Measurements from ENCODE around the gene OR52K1. TPM values are rescaled to one million over a fixed set of nuclear protein-coding genes. Genes with fewer than 3 reads are reported as not detected.

The OR52K1 gene
- polyA plus RNA-seq, 1 donor (not counting 4 experiments of a cell fraction or from before 2014, with no cell fraction given): not detected

DNA sequence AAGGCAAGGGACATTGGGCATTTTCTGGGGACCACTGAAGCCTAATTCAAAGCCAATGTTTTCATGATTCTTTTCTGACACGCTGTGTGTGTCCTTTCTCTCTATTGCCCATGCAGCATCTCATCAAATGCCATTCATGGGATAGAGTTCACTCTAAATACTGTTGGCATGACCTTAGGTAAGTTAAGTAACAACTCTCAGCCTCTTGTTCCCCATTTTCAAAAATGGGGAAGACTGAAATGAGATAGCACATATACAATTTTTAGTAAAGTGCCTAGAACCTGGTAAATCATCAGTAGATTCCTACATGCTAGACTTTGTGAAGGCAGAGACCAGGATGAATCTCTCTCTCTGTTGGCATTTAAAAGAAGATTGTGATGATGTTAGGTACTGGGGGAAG is 46.0 kb upstream of the OR52K1 start:
- dilution Hi-C loops (cut with MboI; ENCODE audit: extremely low pct_ligation_motif_present, low sequenced_read_pairs): no loop called here
- no peak for FAIRE-seq

DNA sequence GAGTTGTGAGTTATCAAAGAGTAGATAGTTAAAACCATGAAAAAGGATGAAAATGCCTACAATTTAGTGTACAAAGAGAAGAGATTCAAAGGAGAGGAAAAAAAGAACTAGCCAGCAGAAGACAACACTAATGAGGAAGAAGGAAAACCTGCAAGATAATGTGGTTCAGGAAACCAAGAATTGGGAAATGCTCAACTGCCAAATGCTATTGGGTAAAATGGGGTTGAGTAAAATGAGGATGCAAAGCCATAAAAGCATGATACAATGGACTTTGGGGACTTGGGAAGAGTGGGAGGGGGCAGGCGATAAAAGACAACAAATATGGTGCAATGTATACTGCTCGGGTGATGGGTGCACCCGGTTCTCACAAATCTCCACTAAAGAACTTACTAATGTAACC is 40.9 kb upstream of the OR52K1 start:
- no peaks in the 10 kb centered on the region for H3K9me3 ChIP-seq (ENCODE audit: control insufficient read depth, low read depth, low read length)
- no peak overlapping the region for H3K27ac ChIP-seq (ENCODE audit: control insufficient read depth, insufficient read depth, low read length)
- H2AFZ ChIP-seq (ENCODE audit: control insufficient read depth, low read length): no peak overlapping the region
- no peaks in the 10 kb centered on the region for H3K79me2 ChIP-seq (ENCODE audit: control insufficient read depth, insufficient read depth, low read length)
- TF ChIP-seq EZH2 (IDR thresholded peaks at IDR 0.05; ENCODE audit: low read length): no peak
- TF ChIP-seq, protein P1, sequence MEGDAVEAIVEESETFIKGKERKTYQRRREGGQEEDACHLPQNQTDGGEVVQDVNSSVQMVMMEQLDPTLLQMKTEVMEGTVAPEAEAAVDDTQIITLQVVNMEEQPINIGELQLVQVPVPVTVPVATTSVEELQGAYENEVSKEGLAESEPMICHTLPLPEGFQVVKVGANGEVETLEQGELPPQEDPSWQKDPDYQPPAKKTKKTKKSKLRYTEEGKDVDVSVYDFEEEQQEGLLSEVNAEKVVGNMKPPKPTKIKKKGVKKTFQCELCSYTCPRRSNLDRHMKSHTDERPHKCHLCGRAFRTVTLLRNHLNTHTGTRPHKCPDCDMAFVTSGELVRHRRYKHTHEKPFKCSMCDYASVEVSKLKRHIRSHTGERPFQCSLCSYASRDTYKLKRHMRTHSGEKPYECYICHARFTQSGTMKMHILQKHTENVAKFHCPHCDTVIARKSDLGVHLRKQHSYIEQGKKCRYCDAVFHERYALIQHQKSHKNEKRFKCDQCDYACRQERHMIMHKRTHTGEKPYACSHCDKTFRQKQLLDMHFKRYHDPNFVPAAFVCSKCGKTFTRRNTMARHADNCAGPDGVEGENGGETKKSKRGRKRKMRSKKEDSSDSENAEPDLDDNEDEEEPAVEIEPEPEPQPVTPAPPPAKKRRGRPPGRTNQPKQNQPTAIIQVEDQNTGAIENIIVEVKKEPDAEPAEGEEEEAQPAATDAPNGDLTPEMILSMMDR (optimal IDR thresholded peaks at IDR 0.05 in 1 of 3, IDR thresholded peaks at IDR 0.05 in 1 of 3, conservative IDR thresholded peaks at IDR 0.05 in 1 of 3; ENCODE audit: extremely low read depth in 1 of 3, insufficient read depth in 2 of 3, low read length in 3 of 3): no peak
- no peak for DNase-seq (ENCODE audit: low read depth, low spot score)
- H3K9me1 ChIP-seq (ENCODE audit: control insufficient read depth, extremely low read depth, insufficient read depth, low read length): no peaks in the 10 kb centered on the region
- no peak overlapping the region for H3K9ac ChIP-seq (ENCODE audit: control insufficient read depth, extremely low read depth, insufficient read depth, low read length)
- H3K36me3 ChIP-seq (ENCODE audit: control insufficient read depth in 2 of 2, extremely low read depth in 1 of 2, insufficient read depth in 2 of 2, low read length in 2 of 2): no peaks in the 10 kb centered on the region
- H4K20me1 ChIP-seq (ENCODE audit: control insufficient read depth, extremely low read depth, insufficient read depth, low read length): no peaks in the 10 kb centered on the region
- dilution Hi-C loops (cut with MboI; ENCODE audit: extremely low pct_ligation_motif_present, low sequenced_read_pairs): no loop called here
- H3K27me3 ChIP-seq (ENCODE audit: control insufficient read depth, extremely low read depth, insufficient read depth, low read length): no peaks in the 10 kb centered on the region
- H3K4me3 ChIP-seq (ENCODE audit: control insufficient read depth in 2 of 3, extremely low read depth in 1 of 3, insufficient read depth in 2 of 3, low read depth in 1 of 3, low read length in 3 of 3): no peak overlapping the region
- FAIRE-seq: no peak
- H3K4me1 ChIP-seq (ENCODE audit: control insufficient read depth, extremely low read depth, insufficient read depth, low read length): no peaks in the 10 kb centered on the region
- H3K4me2 ChIP-seq (ENCODE audit: control insufficient read depth, extremely low read depth, insufficient read depth, low read depth, low read length): no peak overlapping the region

More for the DNA sequence above, 46.0 kb upstream of the OR52K1 start:
- TF ChIP-seq, protein P1 (optimal IDR thresholded peaks at IDR 0.05 in 1 of 3, IDR thresholded peaks at IDR 0.05 in 1 of 3, conservative IDR thresholded peaks at IDR 0.05 in 1 of 3; ENCODE audit: extremely low read depth in 1 of 3, insufficient read depth in 2 of 3, low read length in 3 of 3): no peak
- TF ChIP-seq EZH2 (IDR thresholded peaks at IDR 0.05; ENCODE audit: low read length): no peak
- no peak overlapping the region for H3K9ac ChIP-seq (ENCODE audit: control insufficient read depth, extremely low read depth, insufficient read depth, low read length)
- no peaks in the 10 kb centered on the region for H3K9me1 ChIP-seq (ENCODE audit: control insufficient read depth, extremely low read depth, insufficient read depth, low read length)
- no peak overlapping the region for H3K4me2 ChIP-seq (ENCODE audit: control insufficient read depth, extremely low read depth, insufficient read depth, low read depth, low read length)
- no peaks in the 10 kb centered on the region for H3K4me1 ChIP-seq (ENCODE audit: control insufficient read depth, extremely low read depth, insufficient read depth, low read length)
- no peaks in the 10 kb centered on the region for H3K9me3 ChIP-seq (ENCODE audit: control insufficient read depth, low read depth, low read length)
- H4K20me1 ChIP-seq (ENCODE audit: control insufficient read depth, extremely low read depth, insufficient read depth, low read length): no peaks in the 10 kb centered on the region
- DNase-seq (ENCODE audit: low read depth, low spot score): no peak
- no peaks in the 10 kb centered on the region for H3K36me3 ChIP-seq (ENCODE audit: control insufficient read depth in 2 of 2, extremely low read depth in 1 of 2, insufficient read depth in 2 of 2, low read length in 2 of 2)
- no peaks in the 10 kb centered on the region for H3K79me2 ChIP-seq (ENCODE audit: control insufficient read depth, insufficient read depth, low read length)
- H3K27ac ChIP-seq (ENCODE audit: control insufficient read depth, insufficient read depth, low read length): no peak overlapping the region
- H3K27me3 ChIP-seq (ENCODE audit: control insufficient read depth, extremely low read depth, insufficient read depth, low read length): no peaks in the 10 kb centered on the region
- no peak overlapping the region for H3K4me3 ChIP-seq (ENCODE audit: control insufficient read depth in 2 of 3, extremely low read depth in 1 of 3, insufficient read depth in 2 of 3, low read depth in 1 of 3, low read length in 3 of 3)
- no peak overlapping the region for H2AFZ ChIP-seq (ENCODE audit: control insufficient read depth, low read length)
